HG02623 (cell line): ENCODE results near the gene CELA3A.
"Not testable (repeated sequence)": the region's sequence is repeated elsewhere in the genome, so short reads cannot be mapped to it uniquely, and the experiment has no call there.

Source experiments
- ATAC-seq: cut with Tn5 transposase; IDR thresholded peaks from one replicate; pipeline ENCODE4 v1.9.1; 2021; ENCODE audit warnings: moderate library complexity; ENCODE audit not compliant: unreplicated experiment

Gene CELA3A

GRCh38 chr1:21980515-21981220, 20.8 kb upstream of the CELA3A start:
- not testable (repeated sequence) for ATAC-seq

GRCh38 chr1:21981253-21981652, 20.2 kb upstream of the CELA3A start:
- ATAC-seq, result not testable (repeated sequence)

GRCh38 chr1:21982122-21982521, 19.3 kb upstream of the CELA3A start:
- not testable (repeated sequence) for ATAC-seq

GRCh38 chr1:21983539-21983938, 17.9 kb upstream of the CELA3A start:
- ATAC-seq, result not testable (repeated sequence)

- not testable (repeated sequence) for ATAC-seq
These were observed 15.6 kb upstream of the CELA3A start for GRCh38 chr1:21985893-21986292.

GRCh38 chr1:21986386-21986785, 15.1 kb upstream of the CELA3A start:
- not testable (repeated sequence) for ATAC-seq

- not testable (repeated sequence) for ATAC-seq
These were observed 11.6 kb upstream of the CELA3A start for GRCh38 chr1:21989672-21990393.

- not testable (repeated sequence) for ATAC-seq
These were observed 9.3 kb upstream of the CELA3A start for GRCh38 chr1:21992186-21992585.

GRCh38 chr1:21994716-21995115, 6.7 kb upstream of the CELA3A start:
- ATAC-seq, result not testable (repeated sequence)

- not testable (repeated sequence) for ATAC-seq
These were observed 4.8 kb upstream of the CELA3A start for GRCh38 chr1:21996663-21996970.

- ATAC-seq, result not testable (repeated sequence)
These were observed 3.4 kb upstream of the CELA3A start for GRCh38 chr1:21997891-21998623.

GRCh38 chr1:21998624-21999294, 2.7 kb upstream of the CELA3A start:
- not testable (repeated sequence) for ATAC-seq

GRCh38 chr1:21999645-22000044, 1.8 kb upstream of the CELA3A start:
- ATAC-seq, result not testable (repeated sequence)

- ATAC-seq, result not testable (repeated sequence)
These were observed 1.0 kb downstream of the CELA3A start for GRCh38 chr1:22002461-22002860.

GRCh38 chr1:22002875-22003274, 1.4 kb downstream of the CELA3A start:
- not testable (repeated sequence) for ATAC-seq

GRCh38 chr1:22003959-22004358, 2.5 kb downstream of the CELA3A start:
- ATAC-seq, result not testable (repeated sequence)

GRCh38 chr1:22005261-22006149, 4.0 kb downstream of the CELA3A start:
- not testable (repeated sequence) for ATAC-seq

GRCh38 chr1:22006736-22007135, 5.3 kb downstream of the CELA3A start:
- ATAC-seq, result not testable (repeated sequence)

- not testable (repeated sequence) for ATAC-seq
These were observed 5.8 kb downstream of the CELA3A start for GRCh38 chr1:22007262-22007661.

- ATAC-seq, result not testable (repeated sequence)
These were observed 8.1 kb downstream of the CELA3A start for GRCh38 chr1:22009566-22009965.
